GM06990 (cell line): ENCODE results near the gene VPS37C.

Experiments
- DNase-seq: peaks from one replicate; pipeline ENCODE4 v3.0.0-alpha.2; 2011; ENCODE audit not compliant: insufficient read length; ENCODE audit errors: extremely low read depth
- H3K27me3 ChIP-seq: replicated peaks from 2 replicates; pipeline ENCODE4 v1.6.0; 2011; ENCODE audit warnings: low read length; ENCODE audit not compliant: control insufficient read depth, insufficient read depth
- H3K36me3 ChIP-seq: 2 replicates; pipeline ENCODE4 v1.5.1; 2011; ENCODE audit warnings: low read length; ENCODE audit not compliant: control insufficient read depth, insufficient read depth
- H3K4me3 ChIP-seq: replicated peaks from 2 replicates; pipeline ENCODE4 v1.5.1; 2011; ENCODE audit warnings: low read depth, mild to moderate bottlenecking, control low read depth, low read length
- TF ChIP-seq, protein P1 (sequence below): IDR thresholded peaks from 2 replicates; pipeline ENCODE4 v1.5.1; 2011; ENCODE audit warnings: low read length, control low read depth, mild to moderate bottlenecking, inconsistent platforms; ENCODE audit not compliant: insufficient read depth, poor library complexity, severe bottlenecking

VPS37C gene

DNA sequence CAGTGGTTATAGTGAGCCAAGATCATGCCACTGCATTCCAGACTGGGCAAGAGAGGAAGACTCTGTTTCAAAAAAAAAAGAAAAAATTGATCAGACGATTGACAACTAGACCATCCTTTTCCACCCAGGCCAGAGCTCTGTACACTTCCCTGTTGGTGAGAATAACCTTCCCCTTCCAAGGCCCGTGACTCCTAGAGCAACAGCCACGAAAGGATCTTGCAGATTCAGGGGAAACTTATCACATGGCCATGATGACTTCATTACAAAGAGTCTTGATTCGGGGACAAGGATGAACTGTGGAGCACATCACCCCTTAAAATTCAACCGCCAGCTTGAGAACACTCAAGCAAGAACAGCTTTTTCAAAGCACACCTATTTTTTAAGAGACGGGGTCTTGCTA lies 48.7 kb downstream of the VPS37C start:
- TF ChIP-seq, protein P1, sequence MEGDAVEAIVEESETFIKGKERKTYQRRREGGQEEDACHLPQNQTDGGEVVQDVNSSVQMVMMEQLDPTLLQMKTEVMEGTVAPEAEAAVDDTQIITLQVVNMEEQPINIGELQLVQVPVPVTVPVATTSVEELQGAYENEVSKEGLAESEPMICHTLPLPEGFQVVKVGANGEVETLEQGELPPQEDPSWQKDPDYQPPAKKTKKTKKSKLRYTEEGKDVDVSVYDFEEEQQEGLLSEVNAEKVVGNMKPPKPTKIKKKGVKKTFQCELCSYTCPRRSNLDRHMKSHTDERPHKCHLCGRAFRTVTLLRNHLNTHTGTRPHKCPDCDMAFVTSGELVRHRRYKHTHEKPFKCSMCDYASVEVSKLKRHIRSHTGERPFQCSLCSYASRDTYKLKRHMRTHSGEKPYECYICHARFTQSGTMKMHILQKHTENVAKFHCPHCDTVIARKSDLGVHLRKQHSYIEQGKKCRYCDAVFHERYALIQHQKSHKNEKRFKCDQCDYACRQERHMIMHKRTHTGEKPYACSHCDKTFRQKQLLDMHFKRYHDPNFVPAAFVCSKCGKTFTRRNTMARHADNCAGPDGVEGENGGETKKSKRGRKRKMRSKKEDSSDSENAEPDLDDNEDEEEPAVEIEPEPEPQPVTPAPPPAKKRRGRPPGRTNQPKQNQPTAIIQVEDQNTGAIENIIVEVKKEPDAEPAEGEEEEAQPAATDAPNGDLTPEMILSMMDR, result no peak
- DNase-seq, result no peak
- H3K36me3 ChIP-seq, result no peaks in the 10 kb centered on the region
- H3K4me3 ChIP-seq, result no peak overlapping the region
- no peaks in the 10 kb centered on the region for H3K27me3 ChIP-seq

DNA sequence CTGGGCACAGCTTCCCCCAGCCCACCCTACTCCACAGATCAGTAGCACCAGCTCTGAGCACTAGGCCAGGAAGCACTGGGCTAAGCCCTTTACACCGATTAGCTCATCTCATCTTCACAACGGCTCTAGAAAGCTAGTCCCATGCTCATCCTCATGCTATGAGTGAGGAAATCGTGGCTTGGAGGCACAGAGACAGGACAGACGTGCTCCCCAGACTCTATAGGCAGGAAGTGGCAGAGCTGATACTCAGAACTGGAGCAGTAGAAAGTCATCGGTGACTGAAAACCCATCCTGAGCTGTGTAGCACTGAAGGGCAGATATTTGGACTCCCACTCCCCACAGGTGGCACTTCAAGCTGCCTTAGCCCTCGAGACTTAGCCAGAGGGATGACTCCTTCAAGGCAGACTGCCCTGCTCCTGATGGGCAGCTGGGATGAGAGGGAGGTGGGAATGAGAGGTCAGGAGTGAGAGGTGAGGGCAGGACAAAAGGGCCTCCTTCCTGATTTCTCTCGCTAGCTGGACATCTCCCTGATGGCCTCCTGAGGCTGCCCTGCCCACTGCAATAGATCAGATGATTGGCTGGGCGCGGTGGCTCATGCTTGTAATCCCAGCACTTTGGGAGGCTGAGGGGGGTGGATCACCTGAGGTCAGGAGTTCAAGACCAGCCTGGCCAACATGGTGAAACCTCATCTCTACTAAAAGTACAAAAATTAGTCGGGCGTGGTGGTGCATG lies 49.3 kb downstream of the VPS37C start:
- Histone ChIP-seq H3K4me3 (no peak overlapping the region), H3K27me3 (no peaks in the 10 kb centered on the region), H3K36me3 (no peaks in the 10 kb centered on the region)
- DNase-seq, result no peak
- TF ChIP-seq, protein P1, result no peak

DNA sequence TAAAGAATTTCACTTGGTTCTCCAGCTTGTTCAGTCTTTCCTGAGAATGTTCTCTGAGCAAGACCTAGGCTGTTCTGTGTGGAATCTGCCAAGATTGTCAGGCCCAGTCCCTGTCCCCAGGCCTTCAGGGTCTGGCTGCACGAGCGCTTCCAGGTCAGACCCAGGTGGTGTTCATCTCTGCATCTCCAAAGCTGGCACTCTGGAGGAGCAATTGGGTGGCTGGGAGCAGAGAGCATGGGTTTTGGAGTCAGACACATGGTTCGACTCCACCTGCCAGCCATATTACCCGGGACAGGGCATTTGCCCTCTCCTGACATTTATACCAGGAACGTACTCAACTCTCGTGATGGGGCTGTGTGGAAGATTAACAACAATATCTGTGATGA lies 50.2 kb downstream of the VPS37C start:
- Histone ChIP-seq H3K36me3 (no peaks in the 10 kb centered on the region), H3K27me3 (no peaks in the 10 kb centered on the region), H3K4me3 (no peak overlapping the region)
- DNase-seq, result no peak
- TF ChIP-seq, protein P1, result no peak

DNA sequence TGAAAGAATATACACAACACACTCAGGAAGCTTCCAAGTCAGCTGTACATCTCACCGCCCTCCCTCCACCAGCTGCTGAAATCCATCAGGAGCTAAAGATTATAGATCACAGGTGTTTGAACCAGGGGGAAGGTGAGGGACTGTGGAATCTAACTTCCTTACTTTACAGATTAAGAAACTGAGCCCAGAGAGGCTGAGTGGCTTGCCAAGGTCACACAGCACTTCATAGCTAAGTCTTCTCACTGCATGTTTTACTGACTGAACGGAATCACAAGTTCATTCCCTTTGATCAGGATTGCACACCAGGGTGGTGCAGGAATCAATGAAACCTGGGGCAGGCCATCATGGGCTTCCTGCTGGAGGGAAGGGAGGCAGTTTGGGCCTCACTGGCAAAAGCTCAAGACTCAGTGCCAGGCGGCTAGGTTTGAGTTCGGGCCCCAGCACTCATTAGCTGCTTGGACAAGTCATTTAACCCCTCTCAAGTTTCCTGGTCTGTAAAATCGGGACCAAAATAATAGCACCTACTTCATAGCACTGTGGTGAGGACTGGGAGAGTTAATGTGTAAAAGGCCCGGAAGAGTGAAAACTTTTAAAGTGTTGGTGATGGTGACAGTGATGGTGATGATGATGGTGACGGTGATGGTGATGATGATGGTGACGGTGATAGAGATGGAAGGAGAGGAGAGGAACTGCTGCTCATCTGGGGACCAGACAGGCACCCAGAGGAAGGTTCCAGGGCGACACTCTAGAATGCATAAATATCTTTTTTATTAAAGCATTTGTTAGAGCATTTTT lies 50.8 kb downstream of the VPS37C start:
- TF ChIP-seq, protein P1, result no peak
- Histone ChIP-seq H3K27me3 (no peaks in the 10 kb centered on the region), H3K4me3 (no peak overlapping the region), H3K36me3 (no peaks in the 10 kb centered on the region)
- DNase-seq, result no peak

DNA sequence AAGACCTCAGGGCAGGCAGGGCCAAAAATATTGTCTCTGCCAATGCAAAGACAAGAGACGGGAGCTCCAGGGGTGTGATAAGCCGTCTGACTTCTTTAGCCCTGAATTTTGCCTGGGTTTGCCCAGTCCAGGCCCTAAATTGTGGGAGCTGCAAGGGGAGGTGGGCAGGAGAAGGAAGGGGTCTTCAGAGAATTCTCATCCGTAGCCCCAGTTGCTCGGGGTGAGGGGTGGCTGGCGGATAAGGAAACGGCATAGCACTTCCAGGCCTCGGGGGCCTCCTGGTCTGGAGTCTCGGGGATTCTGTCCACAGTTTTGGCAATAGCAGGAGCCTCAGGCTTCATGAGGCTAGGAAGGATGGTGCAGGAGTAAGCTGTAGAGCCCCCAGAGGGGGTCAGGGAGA lies 51.6 kb downstream of the VPS37C start:
- H3K36me3 ChIP-seq, result no peaks in the 10 kb centered on the region
- TF ChIP-seq, protein P1, result no peak
- no peak overlapping the region for H3K4me3 ChIP-seq
- DNase-seq, result no peak
- H3K27me3 ChIP-seq, result no peaks in the 10 kb centered on the region
